HG03520 (cell line): ENCODE results near the gene TANGO2.

Experiments used
- ATAC-seq: cut with Tn5 transposase; IDR thresholded peaks from one replicate; pipeline ENCODE4 v1.9.1; 2021; ENCODE audit warnings: mild to moderate bottlenecking, moderate library complexity; ENCODE audit not compliant: unreplicated experiment

The TANGO2 gene

DNA sequence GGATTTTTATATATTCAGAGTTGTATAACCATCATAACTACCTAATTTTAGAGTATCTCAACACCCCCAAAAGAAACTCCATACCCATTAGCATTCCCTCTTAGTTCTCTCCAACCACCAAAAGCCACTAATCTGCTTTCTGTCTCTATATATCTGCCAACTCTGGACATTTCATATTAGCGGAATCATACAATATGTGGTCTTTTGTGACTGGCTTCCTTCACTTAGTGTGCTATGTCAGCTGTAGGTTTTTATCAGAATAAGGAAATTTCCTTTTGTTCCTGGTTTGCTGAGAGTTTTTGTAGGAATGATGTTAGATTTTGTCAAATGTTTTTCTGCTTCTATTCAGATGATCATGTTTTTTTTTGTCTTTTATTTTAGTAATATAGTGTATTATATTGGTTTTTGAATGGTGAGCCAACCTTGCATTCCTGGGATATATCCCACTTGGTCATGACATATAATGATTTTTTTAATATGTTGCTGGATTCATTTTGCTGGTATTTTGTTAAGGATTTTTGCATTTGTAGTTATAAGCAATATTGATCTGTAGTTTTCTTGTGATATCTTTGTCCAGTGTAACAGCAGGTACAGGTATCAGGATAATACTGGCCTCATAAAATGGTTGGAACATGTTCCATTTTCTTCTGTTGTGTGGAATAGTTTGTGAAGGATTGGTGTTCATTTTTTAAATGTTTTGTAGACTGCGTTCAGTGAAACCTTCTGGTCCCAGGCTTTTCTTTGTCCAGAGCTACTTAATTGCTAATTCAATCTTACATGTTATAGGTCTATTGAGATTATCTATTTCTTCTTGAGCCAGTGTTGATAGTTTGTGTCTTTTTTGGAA lies 75.9 kb downstream of the TANGO2 start:
- ATAC-seq = no peak

- no peak for ATAC-seq
Observed at GRCh38 chr22:20099099-20099711, 78.3 kb downstream of the TANGO2 start.

- no peak for ATAC-seq
Observed at GRCh38 chr22:20101638-20102037, 80.7 kb downstream of the TANGO2 start.

DNA sequence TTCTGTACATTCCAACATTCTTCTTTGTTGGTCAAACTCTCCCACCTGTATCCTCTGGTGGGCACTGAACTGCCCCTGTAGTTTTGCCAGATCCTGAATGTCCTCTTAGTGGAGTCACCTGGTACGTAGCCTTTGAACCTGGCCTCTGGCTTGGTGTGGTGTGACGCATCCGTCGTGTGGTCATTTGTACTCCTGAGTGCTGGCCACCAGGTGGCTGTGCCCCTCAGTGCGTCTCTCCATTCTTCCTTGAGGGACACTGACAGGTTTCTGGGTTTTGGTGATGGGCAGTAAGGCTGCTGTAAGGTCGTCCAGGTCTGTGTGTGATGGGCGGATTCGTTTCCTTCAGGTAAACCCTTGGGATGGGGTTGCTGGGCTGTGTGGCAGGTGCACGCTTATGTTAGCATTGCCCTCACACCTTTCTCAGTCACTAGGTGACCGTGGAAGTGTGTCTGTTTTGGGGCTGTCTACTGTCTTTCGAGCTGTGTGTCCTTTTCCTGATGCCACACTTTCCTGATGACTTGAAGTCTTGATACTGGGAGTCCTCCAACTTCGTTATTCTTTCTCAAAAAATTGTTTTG lies 81.4 kb downstream of the TANGO2 start:
- ATAC-seq = no peak

DNA sequence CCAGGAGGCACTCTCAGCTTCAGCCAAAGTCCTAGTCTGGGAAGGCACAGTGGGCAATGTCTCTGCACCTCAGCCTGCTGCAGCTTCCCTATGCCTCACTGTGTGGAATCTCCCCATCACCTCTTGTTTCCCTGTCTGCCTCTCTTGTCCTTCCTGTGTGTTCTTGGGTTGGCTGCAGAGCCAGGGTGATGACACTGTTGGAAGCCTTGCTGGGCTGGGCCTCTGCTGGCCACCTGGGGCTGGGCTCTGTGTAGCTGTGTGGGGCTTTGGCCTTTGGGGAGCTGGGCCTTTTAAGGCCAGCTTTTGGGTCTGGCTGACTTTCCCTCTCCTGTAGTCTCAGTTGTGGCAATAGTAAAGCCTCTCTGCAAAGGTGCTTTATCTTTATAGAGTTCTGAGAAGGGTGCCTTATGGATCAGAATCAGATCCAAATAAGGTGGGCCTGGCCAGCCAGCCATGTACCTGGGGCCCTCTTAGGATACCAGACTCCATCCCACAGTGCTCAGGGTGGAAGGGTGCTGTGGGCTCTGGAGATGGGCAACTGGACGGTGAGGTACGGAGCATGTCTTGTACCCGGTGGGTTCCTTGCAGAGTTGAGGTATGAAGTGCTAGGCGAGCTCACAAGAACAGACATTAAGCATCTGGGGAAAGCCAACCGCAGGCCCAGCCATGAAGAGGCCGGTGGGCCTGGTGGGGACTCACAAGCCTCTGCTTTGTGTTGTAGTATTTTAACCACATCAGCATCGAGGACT lies 84.7 kb downstream of the TANGO2 start:
- no peak for ATAC-seq

- no peak for ATAC-seq
Observed at GRCh38 chr22:20106205-20106848, 85.4 kb downstream of the TANGO2 start.

GRCh38 chr22:20106849-20107237 lies 85.9 kb downstream of the TANGO2 start:
- ATAC-seq = no peak

GRCh38 chr22:20107471-20107901 lies 86.6 kb downstream of the TANGO2 start:
- no peak for ATAC-seq

- ATAC-seq = no peak
Observed at GRCh38 chr22:20107951-20108756, 87.2 kb downstream of the TANGO2 start.

DNA sequence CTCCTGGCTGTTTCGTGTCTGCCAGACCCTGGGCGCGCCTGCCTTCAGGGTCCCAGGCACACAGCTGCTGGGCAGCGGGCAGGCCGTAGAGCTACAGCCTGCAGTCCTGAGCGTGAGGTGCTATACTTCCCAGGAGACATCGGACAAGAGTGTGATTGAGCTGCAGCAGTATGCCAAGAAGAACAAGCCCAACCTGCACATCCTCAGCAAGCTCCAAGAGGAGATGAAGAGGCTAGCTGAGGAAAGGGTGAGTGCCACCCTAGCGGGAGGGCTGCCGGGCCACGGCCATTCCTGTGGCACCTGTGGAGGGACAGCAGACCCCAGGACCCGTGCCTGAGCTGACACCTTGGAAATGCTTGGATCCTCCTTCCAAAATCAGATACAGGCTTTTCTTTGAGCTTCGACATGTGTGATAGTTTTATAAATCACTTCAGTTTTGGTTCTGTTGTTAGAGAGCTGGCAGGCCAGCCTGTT lies 87.9 kb downstream of the TANGO2 start:
- no peak for ATAC-seq

- no peak for ATAC-seq
Observed at GRCh38 chr22:20109411-20110358, 88.8 kb downstream of the TANGO2 start.

DNA sequence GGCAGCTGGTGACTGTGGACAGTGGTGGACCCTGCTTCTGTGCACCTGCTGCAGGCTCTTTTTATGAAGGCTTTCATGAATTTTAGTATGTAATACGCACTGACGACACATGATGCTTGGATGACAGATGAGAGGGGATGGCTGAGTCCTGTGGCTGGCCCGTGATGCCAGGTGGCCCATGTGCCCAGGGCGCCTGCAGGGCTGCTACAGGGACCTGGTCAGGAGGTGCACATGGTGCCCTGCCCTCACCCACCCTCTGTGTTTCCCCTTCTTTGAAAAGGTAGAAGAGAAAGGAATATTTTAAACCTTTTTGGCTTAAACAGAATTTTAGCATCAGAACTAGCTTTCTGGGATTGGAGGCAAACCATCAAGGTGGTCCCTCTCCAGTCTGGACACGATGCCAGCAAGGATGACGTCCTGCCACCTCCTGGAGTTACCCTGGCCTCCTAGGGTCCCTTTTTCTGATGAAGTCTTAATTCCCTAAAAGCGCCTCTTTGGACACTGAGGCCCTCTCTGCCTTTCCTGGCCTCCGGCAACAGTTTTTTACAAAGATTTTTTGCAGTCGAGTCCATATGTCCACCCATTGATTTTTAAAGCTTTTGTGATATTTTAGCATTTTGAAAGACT lies 89.6 kb downstream of the TANGO2 start:
- ATAC-seq = no peak

DNA sequence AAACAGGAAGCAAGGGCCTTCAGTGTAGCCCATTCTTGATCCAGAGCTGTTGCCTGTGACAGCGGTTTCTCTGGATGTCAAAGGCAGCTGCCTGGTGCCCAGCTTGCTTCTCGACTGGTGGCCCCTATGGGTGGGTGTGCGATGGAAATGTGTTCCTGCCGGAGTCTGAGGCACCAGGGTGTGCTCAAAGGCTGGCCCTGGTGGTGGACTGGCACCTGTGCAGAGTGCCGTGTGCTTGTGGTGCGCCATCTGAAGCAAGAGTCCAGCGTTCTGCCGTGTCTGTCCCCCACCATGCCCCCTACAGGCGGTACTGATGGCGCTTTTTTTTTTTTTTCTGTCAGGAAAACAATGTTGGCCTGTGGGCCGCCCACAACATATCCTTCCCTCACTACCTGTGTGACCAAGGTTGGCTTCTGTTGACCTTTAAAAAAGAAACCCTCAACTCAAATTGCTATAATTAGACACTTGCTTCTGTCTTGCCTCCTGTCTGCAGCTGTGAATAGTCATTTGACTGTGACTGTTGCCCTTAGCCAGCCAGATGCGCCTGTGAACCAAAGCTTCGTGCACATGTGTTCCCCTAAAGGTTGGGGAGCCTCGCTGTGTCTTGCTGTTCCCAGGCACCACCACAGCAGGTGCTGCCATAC lies 90.3 kb downstream of the TANGO2 start:
- no peak for ATAC-seq

GRCh38 chr22:20111689-20112622 lies 91.0 kb downstream of the TANGO2 start:
- no peak for ATAC-seq

GRCh38 chr22:20112623-20113511 lies 92.0 kb downstream of the TANGO2 start:
- no peak for ATAC-seq
